ENCODE data around the gene ARHGEF5. TPM values are rescaled to one million over a fixed set of nuclear protein-coding genes. Genes with fewer than 3 reads are reported as not detected.

The ARHGEF5 gene
- total RNA-seq, 2 donors from 2014 or later: 22.7 to 29.0 TPM

DNA sequence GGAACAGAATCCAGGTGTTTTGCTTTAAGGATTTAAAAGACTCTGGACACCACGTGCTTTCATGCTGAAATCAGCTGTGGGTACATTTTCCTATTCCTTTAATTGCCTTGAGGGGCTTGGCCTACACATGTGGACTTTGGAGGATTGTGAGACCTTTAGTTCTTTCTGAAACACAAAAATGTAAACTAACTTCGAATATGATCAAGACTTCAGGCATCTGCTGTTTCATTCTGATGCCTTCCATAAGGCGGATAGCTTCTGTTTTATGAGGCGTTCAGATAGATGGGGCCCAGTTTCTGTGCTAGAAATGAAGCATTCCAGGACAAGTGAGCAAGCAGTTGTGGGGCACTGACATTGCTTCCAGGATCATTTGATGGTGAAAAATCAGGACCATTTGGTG is 49.7 kb downstream of the ARHGEF5 start:
- WGBS: 59% methylated on average over 4 of the region's 4 CpGs

DNA sequence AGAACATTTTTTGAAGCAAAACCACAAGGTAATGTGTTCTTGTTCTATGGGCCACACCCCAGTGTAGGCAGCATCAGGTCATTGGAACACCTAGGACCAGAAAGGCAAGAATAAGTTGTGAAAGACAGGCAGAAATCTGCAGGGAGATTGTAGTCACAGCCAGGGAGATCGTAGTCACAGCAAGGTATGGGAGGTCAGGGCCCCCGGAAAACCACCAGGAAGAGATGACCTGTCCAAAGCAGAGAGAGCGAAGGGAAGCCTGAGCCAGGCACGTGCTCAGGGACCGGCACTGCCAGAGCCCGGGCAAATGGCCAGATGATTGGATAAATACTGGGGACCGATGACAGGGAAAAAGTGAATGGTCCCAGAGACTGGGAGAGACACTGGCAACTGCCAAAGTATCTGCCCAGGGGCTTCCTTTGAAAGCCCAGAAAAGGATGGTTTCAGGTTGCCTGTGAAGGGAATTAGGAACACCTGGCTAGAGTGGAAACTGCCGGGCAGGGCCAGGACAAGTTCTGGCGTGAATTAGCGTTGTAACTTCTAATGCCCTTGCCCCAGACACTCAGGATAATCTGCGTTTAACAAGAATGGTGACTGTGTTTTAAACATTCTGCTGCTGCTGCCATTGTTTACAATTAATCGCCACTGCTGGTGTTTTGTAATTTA is 52.2 kb downstream of the ARHGEF5 start:
- TF ChIP-seq POLR2AphosphoS5 (IDR thresholded peaks at IDR 0.05): peak; percentile 24
- TF ChIP-seq, protein P1, sequence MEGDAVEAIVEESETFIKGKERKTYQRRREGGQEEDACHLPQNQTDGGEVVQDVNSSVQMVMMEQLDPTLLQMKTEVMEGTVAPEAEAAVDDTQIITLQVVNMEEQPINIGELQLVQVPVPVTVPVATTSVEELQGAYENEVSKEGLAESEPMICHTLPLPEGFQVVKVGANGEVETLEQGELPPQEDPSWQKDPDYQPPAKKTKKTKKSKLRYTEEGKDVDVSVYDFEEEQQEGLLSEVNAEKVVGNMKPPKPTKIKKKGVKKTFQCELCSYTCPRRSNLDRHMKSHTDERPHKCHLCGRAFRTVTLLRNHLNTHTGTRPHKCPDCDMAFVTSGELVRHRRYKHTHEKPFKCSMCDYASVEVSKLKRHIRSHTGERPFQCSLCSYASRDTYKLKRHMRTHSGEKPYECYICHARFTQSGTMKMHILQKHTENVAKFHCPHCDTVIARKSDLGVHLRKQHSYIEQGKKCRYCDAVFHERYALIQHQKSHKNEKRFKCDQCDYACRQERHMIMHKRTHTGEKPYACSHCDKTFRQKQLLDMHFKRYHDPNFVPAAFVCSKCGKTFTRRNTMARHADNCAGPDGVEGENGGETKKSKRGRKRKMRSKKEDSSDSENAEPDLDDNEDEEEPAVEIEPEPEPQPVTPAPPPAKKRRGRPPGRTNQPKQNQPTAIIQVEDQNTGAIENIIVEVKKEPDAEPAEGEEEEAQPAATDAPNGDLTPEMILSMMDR (IDR thresholded peaks at IDR 0.05): no peak
- Histone ChIP-seq H3K36me3 (no peaks in the 10 kb centered on the region), H3K4me3 (no peak overlapping the region), H3K9me3 (no peaks in the 10 kb centered on the region), H3K27ac (peak overlapping the region; percentile 22 to 61), H3K27me3 (replicated peaks; ENCODE audit: insufficient read depth) (no peaks in the 10 kb centered on the region), H3K4me1 (replicated peaks) (no peaks in the 10 kb centered on the region)
- intact Hi-C loops (cut with DNase I): no loop called here
- peak; percentile 67 for DNase-seq (ENCODE audit: low spot score)
- 14% methylated on average over 12 of the region's 12 CpGs for WGBS

More for the DNA sequence above, 49.7 kb downstream of the ARHGEF5 start:
- TF ChIP-seq, protein P1 (IDR thresholded peaks at IDR 0.05): no peak
- no peak for TF ChIP-seq POLR2A (IDR thresholded peaks at IDR 0.05)
- no peaks in the 10 kb centered on the region for H3K36me3 ChIP-seq
- H3K9me3 ChIP-seq: no peaks in the 10 kb centered on the region
- no peaks in the 10 kb centered on the region for H3K27me3 ChIP-seq (replicated peaks; ENCODE audit: insufficient read depth)
- intact Hi-C loops (cut with DNase I): no loop called here
- H3K4me1 ChIP-seq (replicated peaks): no peaks in the 10 kb centered on the region
- H3K27ac ChIP-seq: no peak overlapping the region
- DNase-seq (ENCODE audit: low spot score): no peak
- no peak overlapping the region for H3K4me3 ChIP-seq

DNA sequence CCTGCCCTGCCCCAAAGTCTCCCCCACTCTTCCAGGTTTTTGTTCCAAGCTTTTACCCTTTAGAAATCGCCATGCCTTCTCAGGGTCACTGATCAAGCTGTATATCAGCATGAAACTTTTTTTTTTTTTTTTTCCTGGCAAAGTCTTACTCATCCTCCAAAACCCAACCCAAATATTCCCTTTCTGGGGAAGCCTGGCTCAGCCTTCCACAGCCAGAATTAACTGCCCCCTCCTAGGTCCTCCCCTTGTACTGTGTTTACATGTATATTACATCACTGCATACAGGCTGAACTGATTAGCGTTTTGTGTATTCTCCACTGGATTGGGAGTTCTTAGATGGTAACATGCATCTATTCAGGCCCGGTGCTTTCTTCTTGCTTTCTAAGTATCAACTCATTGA is 52.9 kb downstream of the ARHGEF5 start:
- TF ChIP-seq, protein P1 (IDR thresholded peaks at IDR 0.05): no peak
- TF ChIP-seq POLR2AphosphoS5 (IDR thresholded peaks at IDR 0.05): no peak
- TF ChIP-seq POLR2A (IDR thresholded peaks at IDR 0.05): no peak
- intact Hi-C loops (cut with DNase I): no loop called here
- Histone ChIP-seq H3K9me3 (no peaks in the 10 kb centered on the region), H3K4me1 (replicated peaks) (no peaks in the 10 kb centered on the region), H3K4me3 (no peak overlapping the region), H3K27me3 (replicated peaks; ENCODE audit: insufficient read depth) (no peaks in the 10 kb centered on the region), H3K36me3 (no peaks in the 10 kb centered on the region), H3K27ac (peak overlapping the region in 1 of 2 donors; percentile 61)
- no peak for DNase-seq (ENCODE audit: low spot score)
- 44% methylated on average over 3 of the region's 3 CpGs for WGBS

DNA sequence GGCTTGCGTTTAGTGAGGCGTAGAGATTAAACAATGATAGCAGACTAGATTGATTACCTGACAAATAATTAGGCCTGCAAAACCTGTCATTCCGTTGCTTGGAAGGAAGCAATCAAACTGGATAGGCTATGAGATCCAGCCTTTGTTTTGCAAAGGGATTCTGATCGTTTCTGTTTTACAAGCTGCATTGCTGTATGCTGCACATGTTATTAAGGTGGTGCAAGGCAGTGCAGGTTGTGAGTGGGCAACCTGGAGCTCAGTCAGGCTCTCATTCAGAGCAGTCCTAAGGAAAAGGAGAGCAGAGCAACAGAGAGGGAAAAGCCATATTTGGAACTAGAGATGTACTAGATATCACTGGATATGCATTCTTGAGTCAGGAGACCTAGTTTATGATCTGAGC is 55.2 kb downstream of the ARHGEF5 start:
- no peaks in the 10 kb centered on the region for H3K27me3 ChIP-seq (replicated peaks; ENCODE audit: insufficient read depth)
- no peak overlapping the region for H3K4me3 ChIP-seq
- intact Hi-C loops (cut with DNase I): no loop called here
- H3K27ac ChIP-seq: no peak overlapping the region
- DNase-seq (ENCODE audit: low spot score): no peak
- no peak for TF ChIP-seq POLR2A (IDR thresholded peaks at IDR 0.05)
- no peak for TF ChIP-seq POLR2AphosphoS5 (IDR thresholded peaks at IDR 0.05)
- TF ChIP-seq, protein P1 (IDR thresholded peaks at IDR 0.05): no peak
- H3K9me3 ChIP-seq: no peaks in the 10 kb centered on the region
- WGBS: 16% methylated on average over 4 of the region's 4 CpGs
- H3K4me1 ChIP-seq (replicated peaks): no peaks in the 10 kb centered on the region
- H3K36me3 ChIP-seq: no peaks in the 10 kb centered on the region

DNA sequence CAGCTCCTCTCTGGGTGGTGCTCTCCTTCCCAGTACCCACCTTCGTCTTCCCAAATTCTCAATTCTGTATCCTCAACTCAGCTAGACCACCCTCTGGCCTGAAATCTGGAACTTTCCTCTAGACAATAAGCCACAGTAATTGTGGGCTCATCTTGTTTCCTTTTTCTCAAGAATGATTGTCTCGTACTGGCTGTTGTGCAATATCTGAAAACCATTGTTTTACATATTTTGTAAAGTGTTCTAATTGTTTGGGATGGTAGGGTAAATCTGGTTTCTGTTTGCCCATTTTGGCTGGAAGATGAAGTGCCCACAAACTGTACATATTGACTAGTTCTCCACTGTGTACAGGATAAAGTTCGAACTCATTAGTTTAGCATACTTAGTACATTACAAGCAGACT is 59.6 kb downstream of the ARHGEF5 start:
- H3K27ac ChIP-seq: no peak overlapping the region
- H3K27me3 ChIP-seq (replicated peaks; ENCODE audit: insufficient read depth): no peaks in the 10 kb centered on the region
- no peaks in the 10 kb centered on the region for H3K36me3 ChIP-seq
- no peaks in the 10 kb centered on the region for H3K4me1 ChIP-seq (replicated peaks)
- no peaks in the 10 kb centered on the region for H3K9me3 ChIP-seq
- no peak overlapping the region for H3K4me3 ChIP-seq
- DNase-seq (ENCODE audit: low spot score): no peak
- WGBS: 67% methylated on average over 3 of the region's 3 CpGs
- TF ChIP-seq, protein P1 (IDR thresholded peaks at IDR 0.05): no peak
- TF ChIP-seq POLR2AphosphoS5 (IDR thresholded peaks at IDR 0.05) (no peak), POLR2A (IDR thresholded peaks at IDR 0.05) (no peak)
- intact Hi-C loops (cut with DNase I): no loop called here

All from prostate gland (tissue), 2 donors.